ENCODE results near the gene GYG2.

Gene GYG2

GRCh38 chrX:2817036-2817435, 11.7 kb upstream of the GYG2 start:
- no peak for DNase-seq (ENCODE audit: low spot score)

GRCh38 chrX:2819345-2820135, 9.2 kb upstream of the GYG2 start:
- DNase-seq (ENCODE audit: low spot score), result peak; percentile 17

- no peak for DNase-seq (ENCODE audit: low spot score)
Measured at GRCh38 chrX:2820136-2820771, 8.5 kb upstream of the GYG2 start.

- DNase-seq (ENCODE audit: low spot score), result no peak
Measured at GRCh38 chrX:2823795-2824386, 4.8 kb upstream of the GYG2 start.

- no peak for DNase-seq (ENCODE audit: low spot score)
Measured at GRCh38 chrX:2824886-2825285, 3.8 kb upstream of the GYG2 start.

- no peak for DNase-seq (ENCODE audit: low spot score)
Measured at GRCh38 chrX:2828959-2829411, 255 bp downstream of the GYG2 start.

GRCh38 chrX:2829469-2830246, 928 bp downstream of the GYG2 start:
- no peak for DNase-seq (ENCODE audit: low spot score)

DNA sequence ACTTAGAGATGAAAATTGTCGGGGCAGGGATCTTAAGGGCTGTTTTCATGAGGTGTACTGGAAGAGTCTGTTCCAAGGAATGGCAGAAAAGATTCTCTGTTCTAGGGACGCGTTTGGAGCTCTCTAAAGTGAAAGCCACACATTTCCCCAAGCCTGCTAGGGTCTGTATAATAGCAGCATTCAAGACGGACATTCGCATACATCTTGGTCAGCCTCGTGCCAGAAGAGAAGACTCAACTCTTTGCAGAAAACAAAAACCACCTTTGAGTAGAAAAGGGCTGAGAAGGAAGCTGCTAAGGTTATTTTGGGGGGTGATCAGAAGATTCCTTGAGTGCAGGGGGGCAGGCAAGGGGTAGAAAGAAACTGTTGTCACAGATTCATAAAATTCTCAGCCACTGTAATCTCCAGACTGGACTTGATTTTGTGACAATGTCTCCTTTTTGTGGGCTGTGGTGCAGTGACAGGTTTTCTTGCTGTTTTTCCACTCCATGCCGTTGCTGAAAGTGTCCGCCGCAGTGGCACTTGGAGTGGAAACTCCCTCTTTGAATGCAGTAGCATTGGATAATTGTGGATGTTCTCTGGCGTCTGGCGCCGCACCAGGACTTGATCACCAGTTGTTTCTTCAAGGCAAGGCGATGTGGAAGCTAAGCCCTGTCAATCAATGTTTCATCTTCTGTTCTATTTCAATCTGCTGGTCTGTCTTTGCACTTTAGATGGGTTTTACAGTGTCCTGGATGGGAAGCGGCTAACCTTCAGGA, 2.9 kb downstream of the GYG2 start:
- no peak for DNase-seq (ENCODE audit: low spot score)

- no peak for DNase-seq (ENCODE audit: low spot score)
Measured at GRCh38 chrX:2837961-2838360, 9.2 kb downstream of the GYG2 start.

GRCh38 chrX:2840961-2841360, 12.2 kb downstream of the GYG2 start:
- no peak for DNase-seq (ENCODE audit: low spot score)

DNA sequence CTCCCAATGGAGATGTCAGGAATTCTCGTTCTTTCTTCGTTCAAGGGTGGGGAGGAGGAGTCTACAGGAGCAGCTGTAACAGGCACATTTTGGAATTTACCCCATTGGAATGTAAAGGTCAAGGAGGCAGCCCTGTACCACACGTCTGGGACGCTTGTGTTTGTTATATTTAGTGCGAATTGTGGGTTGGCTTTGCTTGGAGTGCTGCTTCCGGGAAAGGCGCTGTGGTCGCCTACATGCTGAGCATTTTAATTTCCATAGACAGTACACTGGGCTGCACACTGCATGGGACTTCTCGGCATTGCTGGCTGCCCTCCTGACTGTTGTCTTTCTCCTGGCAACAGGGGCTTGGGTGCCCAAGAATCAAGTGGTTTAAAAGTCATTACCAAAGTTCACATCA, 12.8 kb downstream of the GYG2 start:
- no peak for DNase-seq (ENCODE audit: low spot score)

DNA sequence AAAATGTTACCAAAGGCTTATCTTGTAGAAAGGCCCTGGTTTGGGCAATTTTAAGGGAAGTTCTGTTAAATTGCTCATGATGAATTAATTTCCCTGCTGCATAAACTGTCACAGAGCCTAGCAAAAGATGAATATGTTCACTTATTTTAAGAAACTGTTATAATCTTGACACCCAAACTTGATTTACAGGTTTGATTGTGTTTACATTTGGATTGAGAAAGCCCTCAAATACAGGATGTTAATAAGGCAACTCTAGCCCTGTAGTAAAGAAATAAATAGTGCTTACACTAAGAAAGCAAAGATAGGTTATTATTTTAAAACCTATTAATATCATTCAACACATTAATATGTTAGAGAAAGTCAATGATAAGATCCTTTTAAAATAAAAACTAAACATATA, 18.3 kb downstream of the GYG2 start:
- no peak for DNase-seq (ENCODE audit: low spot score)

- DNase-seq (ENCODE audit: low spot score), result peak; percentile 23
Measured at GRCh38 chrX:2848871-2849301, 20.2 kb downstream of the GYG2 start.

GRCh38 chrX:2854918-2855317, 26.2 kb downstream of the GYG2 start:
- no peak for DNase-seq (ENCODE audit: low spot score)

GRCh38 chrX:2855761-2856160, 27.0 kb downstream of the GYG2 start:
- DNase-seq (ENCODE audit: low spot score), result no peak

GRCh38 chrX:2857566-2857965, 28.8 kb downstream of the GYG2 start:
- DNase-seq (ENCODE audit: low spot score), result no peak

DNA sequence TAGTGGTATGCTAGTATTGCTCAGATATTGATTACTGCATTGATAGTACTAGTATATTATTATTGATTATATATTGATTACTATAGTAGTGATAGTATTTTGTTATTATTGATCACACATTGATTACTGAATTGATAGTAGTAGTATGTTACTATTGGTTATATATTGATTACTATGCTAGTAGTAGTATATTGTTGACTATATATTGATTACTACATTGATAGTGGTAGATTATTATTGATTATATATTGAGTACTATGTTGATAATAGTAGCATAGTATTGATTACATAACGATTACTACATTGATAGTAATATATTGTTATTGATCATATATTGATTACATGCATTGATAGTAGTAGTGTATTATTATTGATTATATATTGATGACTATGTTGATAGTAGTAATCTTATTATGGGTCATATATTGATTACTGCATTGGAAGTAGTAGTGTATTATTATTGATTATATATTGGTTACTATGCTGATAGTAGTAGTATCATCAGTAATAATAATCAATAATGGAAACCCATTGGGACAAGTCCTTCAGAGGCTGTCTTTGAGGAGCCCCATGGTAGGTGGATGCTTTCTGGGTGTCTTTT, 30.6 kb downstream of the GYG2 start:
- DNase-seq (ENCODE audit: low spot score), result no peak

GRCh38 chrX:2862404-2862803, 33.7 kb downstream of the GYG2 start:
- no peak for DNase-seq (ENCODE audit: low spot score)

GRCh38 chrX:2863646-2864045, 34.9 kb downstream of the GYG2 start:
- DNase-seq (ENCODE audit: low spot score), result no peak

GRCh38 chrX:2867206-2867605, 38.5 kb downstream of the GYG2 start:
- DNase-seq (ENCODE audit: low spot score), result no peak

DNA sequence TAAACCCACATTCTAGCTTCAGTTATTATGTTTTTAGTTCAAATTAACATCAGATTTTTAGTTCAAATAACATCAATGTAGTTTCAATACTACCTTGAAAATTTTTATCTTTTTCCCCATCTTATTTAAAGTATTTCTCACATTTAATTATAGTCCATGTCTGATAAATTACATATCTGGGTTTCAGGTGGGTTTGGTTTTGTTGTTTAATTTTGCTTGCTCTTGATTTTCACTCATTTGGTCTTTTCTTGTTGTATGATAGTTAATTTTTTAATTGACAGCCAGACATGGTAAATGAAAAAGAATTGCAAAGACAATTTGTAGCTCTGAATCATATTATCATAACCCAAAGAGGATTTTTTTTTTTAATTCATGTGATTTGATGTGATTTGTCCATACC, 41.9 kb downstream of the GYG2 start:
- no peak for DNase-seq (ENCODE audit: low spot score)
